ENCODE results near the gene S100A10.

DNA sequence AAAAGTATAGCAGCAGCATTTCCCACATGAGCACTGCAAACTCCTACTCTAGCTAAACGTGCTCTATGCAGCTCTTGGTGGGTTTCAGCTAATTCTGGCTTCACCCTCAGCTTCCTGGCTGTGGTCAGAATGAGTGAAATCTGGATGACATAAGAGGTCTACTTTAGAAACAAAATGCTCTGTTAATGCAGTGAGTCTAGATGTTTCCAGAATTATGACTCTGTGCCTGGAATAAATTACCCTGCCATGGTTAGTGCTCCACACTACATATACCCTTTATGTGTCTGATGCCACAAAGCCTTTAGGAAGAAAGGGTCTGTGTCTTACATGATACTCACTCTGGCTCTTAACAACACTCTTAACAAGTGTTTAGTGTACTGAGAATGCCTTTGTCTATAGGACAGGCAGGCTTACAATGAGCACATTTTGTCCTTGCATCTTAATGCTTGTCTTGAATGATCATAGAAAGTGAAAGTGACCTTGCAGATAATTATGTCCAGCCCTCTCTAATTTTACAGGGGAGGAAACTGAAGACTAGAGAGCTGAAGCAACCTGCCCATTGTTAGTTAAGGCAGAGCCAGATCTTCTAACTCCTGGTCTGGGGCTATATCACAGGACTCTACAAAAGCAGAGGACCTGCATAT lies 9.2 kb downstream of the S100A10 start:
- no peak for TF ChIP-seq POLR2A (IDR thresholded peaks at IDR 0.05)
- TF ChIP-seq, protein P1, sequence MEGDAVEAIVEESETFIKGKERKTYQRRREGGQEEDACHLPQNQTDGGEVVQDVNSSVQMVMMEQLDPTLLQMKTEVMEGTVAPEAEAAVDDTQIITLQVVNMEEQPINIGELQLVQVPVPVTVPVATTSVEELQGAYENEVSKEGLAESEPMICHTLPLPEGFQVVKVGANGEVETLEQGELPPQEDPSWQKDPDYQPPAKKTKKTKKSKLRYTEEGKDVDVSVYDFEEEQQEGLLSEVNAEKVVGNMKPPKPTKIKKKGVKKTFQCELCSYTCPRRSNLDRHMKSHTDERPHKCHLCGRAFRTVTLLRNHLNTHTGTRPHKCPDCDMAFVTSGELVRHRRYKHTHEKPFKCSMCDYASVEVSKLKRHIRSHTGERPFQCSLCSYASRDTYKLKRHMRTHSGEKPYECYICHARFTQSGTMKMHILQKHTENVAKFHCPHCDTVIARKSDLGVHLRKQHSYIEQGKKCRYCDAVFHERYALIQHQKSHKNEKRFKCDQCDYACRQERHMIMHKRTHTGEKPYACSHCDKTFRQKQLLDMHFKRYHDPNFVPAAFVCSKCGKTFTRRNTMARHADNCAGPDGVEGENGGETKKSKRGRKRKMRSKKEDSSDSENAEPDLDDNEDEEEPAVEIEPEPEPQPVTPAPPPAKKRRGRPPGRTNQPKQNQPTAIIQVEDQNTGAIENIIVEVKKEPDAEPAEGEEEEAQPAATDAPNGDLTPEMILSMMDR (IDR thresholded peaks at IDR 0.05): no peak

Data from heart left ventricle (tissue), 13 donors.